HEK293T (cell line): Measurements from ENCODE around the gene CSGALNACT2.
A peak's percentile ranks its signal among the peaks of the same experiment; 100 is the strongest.

Experiments
- BHLHE40 ChIP-seq: fragments of 450-650 bp; IDR thresholded peaks from 2 replicates; pipeline ENCODE4 v1.6.1; 2016; ENCODE audit warnings: mild to moderate bottlenecking, moderate library complexity, borderline replicate concordance
- CTBP1 ChIP-seq: fragments of 450-650 bp; IDR thresholded peaks from 2 replicates; pipeline ENCODE4 v1.6.1; 2016; ENCODE audit warnings: borderline replicate concordance
- ELF4 ChIP-seq: fragments of 450-650 bp; IDR thresholded peaks from 2 replicates; pipeline ENCODE4 v1.6.1; 2017; ENCODE audit warnings: antibody characterized with exemption
- FOXA1 ChIP-seq: fragments of 450-650 bp; IDR thresholded peaks from 2 replicates; pipeline ENCODE4 v1.6.1; 2016; ENCODE audit warnings: mild to moderate bottlenecking
- FOXK2 ChIP-seq: fragments of 450-650 bp; IDR thresholded peaks from 2 replicates; pipeline ENCODE4 v1.6.1; 2016; ENCODE audit warnings: mild to moderate bottlenecking
- FOXM1 ChIP-seq: fragments of 450-650 bp; IDR thresholded peaks from 2 replicates; pipeline ENCODE4 v1.6.1; 2017; ENCODE audit warnings: mild to moderate bottlenecking, borderline replicate concordance
- HDGF ChIP-seq: fragments of 450-650 bp; IDR thresholded peaks from 2 replicates; pipeline ENCODE4 v1.6.1; 2017; ENCODE audit warnings: antibody characterized with exemption, borderline replicate concordance
- L3MBTL2 ChIP-seq: fragments of 450-650 bp; conservative IDR thresholded peaks from 2 replicates; pipeline ENCODE4 v1.6.1; 2016; ENCODE audit warnings: mild to moderate bottlenecking
- NFRKB ChIP-seq: fragments of 450-650 bp; IDR thresholded peaks from 2 replicates; pipeline ENCODE4 v1.6.1; 2016; ENCODE audit warnings: mild to moderate bottlenecking, moderate library complexity
- PKNOX1 ChIP-seq: fragments of 450-650 bp; IDR thresholded peaks from 2 replicates; pipeline ENCODE4 v1.6.1; 2016
- SP1 ChIP-seq: fragments of 450-650 bp; IDR thresholded peaks from 2 replicates; pipeline ENCODE4 v1.6.1; 2017
- SUZ12 ChIP-seq: fragments of 450-650 bp; IDR thresholded peaks from 2 replicates; pipeline ENCODE4 v1.6.1; 2016; ENCODE audit warnings: mild to moderate bottlenecking
- TARDBP ChIP-seq: fragments of 450-650 bp; IDR thresholded peaks from 2 replicates; pipeline ENCODE4 v1.6.1; 2016
- ZNF384 ChIP-seq: fragments of 450-650 bp; IDR thresholded peaks from 2 replicates; pipeline ENCODE4 v1.6.1; 2016

- no peak for TF ChIP-seq NFRKB
- no peak for TF ChIP-seq CTBP1
- TF ChIP-seq SUZ12 = no peak
- TF ChIP-seq FOXK2 = no peak
- TF ChIP-seq HDGF = no peak
- no peak for TF ChIP-seq PKNOX1
- TF ChIP-seq ELF4 = no peak
- no peak for TF ChIP-seq FOXA1
- no peak for TF ChIP-seq FOXM1
- TF ChIP-seq L3MBTL2 = peak; percentile 44; the same call in 1 of the 2 replicates
- no peak for TF ChIP-seq BHLHE40
- TF ChIP-seq SP1 = no peak
- no peak for TF ChIP-seq ZNF384
- TF ChIP-seq TARDBP = no peak
These were observed 32.9 kb upstream of the CSGALNACT2 start for GRCh38 chr10:43105102-43105955.
